ENCODE results near the gene BAHD1.
"Not testable (repeated sequence)": the region's sequence is repeated elsewhere in the genome, so short reads cannot be mapped to it uniquely, and the experiment has no call there.

Gene BAHD1

GRCh38 chr15:40445421-40445922 lies 4.7 kb downstream of the BAHD1 start:
- DNase-seq (ENCODE audit: low read depth), result no peak

GRCh38 chr15:40446144-40446543 lies 5.4 kb downstream of the BAHD1 start:
- DNase-seq (ENCODE audit: low read depth), result no peak

GRCh38 chr15:40448354-40448753 lies 7.6 kb downstream of the BAHD1 start:
- no peak for DNase-seq (ENCODE audit: low read depth)

- DNase-seq (ENCODE audit: low read depth), result no peak
Measured at GRCh38 chr15:40449275-40449674, 8.5 kb downstream of the BAHD1 start.

- DNase-seq (ENCODE audit: low read depth), result no peak
Measured at GRCh38 chr15:40450047-40450446, 9.3 kb downstream of the BAHD1 start.

GRCh38 chr15:40451527-40452158 lies 10.9 kb downstream of the BAHD1 start:
- no peak for DNase-seq (ENCODE audit: low read depth)

GRCh38 chr15:40452296-40453090 lies 11.7 kb downstream of the BAHD1 start:
- no peak for DNase-seq (ENCODE audit: low read depth)

- not testable (repeated sequence) for DNase-seq (ENCODE audit: low read depth)
Measured at GRCh38 chr15:40453941-40454340, 13.2 kb downstream of the BAHD1 start.

GRCh38 chr15:40454904-40455391 lies 14.2 kb downstream of the BAHD1 start:
- no peak for DNase-seq (ENCODE audit: low read depth)

GRCh38 chr15:40456299-40456712 lies 15.6 kb downstream of the BAHD1 start:
- DNase-seq (ENCODE audit: low read depth), result no peak

- no peak for DNase-seq (ENCODE audit: low read depth)
Measured at GRCh38 chr15:40456738-40457137, 16.0 kb downstream of the BAHD1 start.

GRCh38 chr15:40458495-40459371 lies 18.0 kb downstream of the BAHD1 start:
- DNase-seq (ENCODE audit: low read depth), result no peak

- DNase-seq (ENCODE audit: low read depth), result no peak
Measured at GRCh38 chr15:40459391-40460015, 18.8 kb downstream of the BAHD1 start.

GRCh38 chr15:40460404-40460803 lies 19.7 kb downstream of the BAHD1 start:
- DNase-seq (ENCODE audit: low read depth), result no peak

- DNase-seq (ENCODE audit: low read depth), result no peak
Measured at GRCh38 chr15:40461958-40462357, 21.2 kb downstream of the BAHD1 start.

GRCh38 chr15:40463279-40463678 lies 22.5 kb downstream of the BAHD1 start:
- DNase-seq (ENCODE audit: low read depth), result no peak

GRCh38 chr15:40463886-40464545 lies 23.3 kb downstream of the BAHD1 start:
- no peak for DNase-seq (ENCODE audit: low read depth)

GRCh38 chr15:40464595-40465185 lies 23.9 kb downstream of the BAHD1 start:
- DNase-seq (ENCODE audit: low read depth), result no peak

GRCh38 chr15:40465939-40466338 lies 25.2 kb downstream of the BAHD1 start:
- DNase-seq (ENCODE audit: low read depth), result no peak

- DNase-seq (ENCODE audit: low read depth), result no peak
Measured at GRCh38 chr15:40466426-40467260, 25.9 kb downstream of the BAHD1 start.
